ENCODE measurements around the gene MAPK11. TPM values are rescaled to one million over a fixed set of nuclear protein-coding genes. Genes with fewer than 3 reads are reported as not detected.

Gene MAPK11
- total and polyA plus RNA-seq, 4 donors, result 8.3 to 15.3 (median 11.9) TPM

- peaks cover 0 to 36% (median 30%) of the 10 kb centered on the region in 5 donors for H3K4me1 ChIP-seq (ENCODE audit: control insufficient read depth in 5 of 5, insufficient read depth in 5 of 5, low read length in 5 of 5)
- TF ChIP-seq CTCF (IDR thresholded peaks at IDR 0.05; ENCODE audit: control extremely low read depth, extremely low read depth), result no peak
- peak overlapping the region in 1 of 2 donors; percentile 71 for H3K27ac ChIP-seq (ENCODE audit: low read depth in 1 of 2, low read length in 1 of 2)
- peaks cover 0 to 6% (median 0%) of the 10 kb centered on the region in 4 donors for H3K36me3 ChIP-seq (ENCODE audit: control insufficient read depth in 4 of 4, insufficient read depth in 4 of 4, low read length in 4 of 4)
- H3K4me3 ChIP-seq, result no peak overlapping the region
- DNase-seq (no peak), ATAC-seq (ENCODE audit: insufficient read depth, low FRiP score) (no peak)
- no peaks in the 10 kb centered on the region for H3K9me3 ChIP-seq (ENCODE audit: control insufficient read depth in 4 of 4, insufficient read depth in 3 of 4, low read length in 3 of 4)
- no peaks in the 10 kb centered on the region for H3K27me3 ChIP-seq (ENCODE audit: control insufficient read depth in 3 of 3, insufficient read depth in 3 of 3, low read length in 2 of 3)
- H3K9ac ChIP-seq (ENCODE audit: insufficient read depth in 1 of 2, low read length in 2 of 2), result no peak overlapping the region
- 74 to 80% methylated on average over 7 of the region's 7 CpGs for WGBS, 2 donors
Measured at GRCh38 chr22:50309601-50309991, 39.4 kb upstream of the MAPK11 start.

- Histone ChIP-seq H3K4me3 (no peak overlapping the region), H3K4me1 (ENCODE audit: control insufficient read depth in 5 of 5, insufficient read depth in 5 of 5, low read length in 5 of 5) (peaks cover 0 to 36% (median 34%) of the 10 kb centered on the region in 5 donors), H3K27ac (ENCODE audit: low read depth in 1 of 2, low read length in 1 of 2) (peak overlapping the region; percentile 18 to 71), H3K9me3 (ENCODE audit: control insufficient read depth in 4 of 4, insufficient read depth in 3 of 4, low read length in 3 of 4) (no peaks in the 10 kb centered on the region), H3K27me3 (ENCODE audit: control insufficient read depth in 3 of 3, insufficient read depth in 3 of 3, low read length in 2 of 3) (no peaks in the 10 kb centered on the region), H3K9ac (ENCODE audit: insufficient read depth in 1 of 2, low read length in 2 of 2) (no peak overlapping the region), H3K36me3 (ENCODE audit: control insufficient read depth in 4 of 4, insufficient read depth in 4 of 4, low read length in 4 of 4) (peaks cover 0 to 6% (median 0%) of the 10 kb centered on the region in 4 donors)
- WGBS, 2 donors, result 32 to 52% methylated on average over 9 of the region's 9 CpGs
- ATAC-seq (ENCODE audit: insufficient read depth, low FRiP score) (no peak), DNase-seq (peak in 1 of 3 donors; percentile 17)
- TF ChIP-seq CTCF (IDR thresholded peaks at IDR 0.05; ENCODE audit: control extremely low read depth, extremely low read depth), result no peak
Measured at GRCh38 chr22:50308986-50309600, 38.9 kb upstream of the MAPK11 start.

GRCh38 chr22:50308597-50308935 is 38.4 kb upstream of the MAPK11 start:
- no peak overlapping the region for H3K4me3 ChIP-seq
- no peaks in the 10 kb centered on the region for H3K27me3 ChIP-seq (ENCODE audit: control insufficient read depth in 3 of 3, insufficient read depth in 3 of 3, low read length in 2 of 3)
- WGBS, 2 donors, result 11 to 23% methylated on average over 7 of the region's 7 CpGs
- TF ChIP-seq CTCF (IDR thresholded peaks at IDR 0.05; ENCODE audit: control extremely low read depth, extremely low read depth), result no peak
- H3K27ac ChIP-seq (ENCODE audit: low read depth in 1 of 2, low read length in 1 of 2), result peak overlapping the region; percentile 18 to 71
- no peaks in the 10 kb centered on the region for H3K9me3 ChIP-seq (ENCODE audit: control insufficient read depth in 4 of 4, insufficient read depth in 3 of 4, low read length in 3 of 4)
- ATAC-seq (ENCODE audit: insufficient read depth, low FRiP score) (no peak), DNase-seq (peak; percentile 64 to 81 (median 75))
- H3K9ac ChIP-seq (ENCODE audit: insufficient read depth in 1 of 2, low read length in 2 of 2), result no peak overlapping the region
- H3K4me1 ChIP-seq (ENCODE audit: control insufficient read depth in 5 of 5, insufficient read depth in 5 of 5, low read length in 5 of 5), result peaks cover 0 to 41% (median 32%) of the 10 kb centered on the region in 5 donors
- H3K36me3 ChIP-seq (ENCODE audit: control insufficient read depth in 4 of 4, insufficient read depth in 4 of 4, low read length in 4 of 4), result peaks cover 0 to 6% (median 0%) of the 10 kb centered on the region in 4 donors
